ENCODE data around the gene MED28.
A peak's percentile ranks its signal among the peaks of the same experiment; 100 is the strongest.
"Not testable (repeated sequence)": the region's sequence is repeated elsewhere in the genome, so short reads cannot be mapped to it uniquely, and the experiment has no call there.

MED28 gene, protein sequence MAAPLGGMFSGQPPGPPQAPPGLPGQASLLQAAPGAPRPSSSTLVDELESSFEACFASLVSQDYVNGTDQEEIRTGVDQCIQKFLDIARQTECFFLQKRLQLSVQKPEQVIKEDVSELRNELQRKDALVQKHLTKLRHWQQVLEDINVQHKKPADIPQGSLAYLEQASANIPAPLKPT

GRCh38 chr4:17614416-17615299, at the start of gene MED28:
TSS of gene MED28 (plus strand) at chr4:17614641. CDS start at chr4:17614655, 14 bp downstream.
- Histone ChIP-seq H3K27ac (ENCODE audit: low read depth, low read length) (peak within 1 kb of the TSS; percentile 96), H3K4me1 (ENCODE audit: insufficient read depth, low read length) (peaks cover 36% of the 10 kb centered on the region), H3K4me3 (ENCODE audit: low read depth in 1 of 2, low read length in 2 of 2) (peak within 1 kb of the TSS; percentile 66 to 83), H3K36me3 (ENCODE audit: insufficient read depth, low read length) (peaks cover 20% of the 10 kb centered on the region), H3K9me3 (ENCODE audit: low read length) (no peaks in the 10 kb centered on the region), H3K27me3 (ENCODE audit: control insufficient read depth in 1 of 2, insufficient read depth in 2 of 2, low read length in 2 of 2) (no peaks in the 10 kb centered on the region), H3K9ac (ENCODE audit: low read length) (peak within 1 kb of the TSS; percentile 87)

DNA sequence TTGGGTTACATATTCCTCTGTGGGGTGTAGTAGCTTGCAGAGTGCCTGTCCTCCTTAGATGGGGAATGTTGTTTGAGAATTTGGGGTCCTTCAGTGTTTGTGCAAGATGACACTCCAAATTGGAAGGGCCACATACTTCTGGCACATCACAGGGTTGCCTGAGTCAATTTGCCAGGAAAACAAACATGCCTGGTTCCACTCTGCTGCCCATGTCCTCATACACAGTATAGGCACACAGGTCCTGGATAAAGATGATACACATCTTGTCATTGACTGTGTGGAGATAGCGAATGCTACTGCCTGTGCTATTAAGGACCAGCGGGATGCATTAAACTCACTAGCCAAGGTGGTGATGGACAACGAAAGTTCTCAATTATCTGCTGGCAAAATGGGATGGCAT, 48.6 kb upstream of the MED28 start:
- no peaks in the 10 kb centered on the region for H3K27me3 ChIP-seq (ENCODE audit: control insufficient read depth in 1 of 2, insufficient read depth in 2 of 2, low read length in 2 of 2)
- no peaks in the 10 kb centered on the region for H3K36me3 ChIP-seq (ENCODE audit: insufficient read depth, low read length)
- no peaks in the 10 kb centered on the region for H3K9me3 ChIP-seq (ENCODE audit: low read length)
- no peak overlapping the region for H3K4me3 ChIP-seq (ENCODE audit: low read depth in 1 of 2, low read length in 2 of 2)
- H3K27ac ChIP-seq (ENCODE audit: low read depth, low read length), result no peak overlapping the region
- H3K9ac ChIP-seq (ENCODE audit: low read length), result no peak overlapping the region
- H3K4me1 ChIP-seq (ENCODE audit: insufficient read depth, low read length), result no peaks in the 10 kb centered on the region

GRCh38 chr4:17567271-17567670, 47.2 kb upstream of the MED28 start:
- H3K9ac ChIP-seq (ENCODE audit: low read length), result no peak overlapping the region
- H3K36me3 ChIP-seq (ENCODE audit: insufficient read depth, low read length), result no peaks in the 10 kb centered on the region
- no peaks in the 10 kb centered on the region for H3K4me1 ChIP-seq (ENCODE audit: insufficient read depth, low read length)
- H3K27me3 ChIP-seq (ENCODE audit: control insufficient read depth in 1 of 2, insufficient read depth in 2 of 2, low read length in 2 of 2), result no peaks in the 10 kb centered on the region
- H3K9me3 ChIP-seq (ENCODE audit: low read length), result no peaks in the 10 kb centered on the region
- no peak overlapping the region for H3K27ac ChIP-seq (ENCODE audit: low read depth, low read length)
- no peak overlapping the region for H3K4me3 ChIP-seq (ENCODE audit: low read depth in 1 of 2, low read length in 2 of 2)

- Histone ChIP-seq H3K4me3 (ENCODE audit: low read depth in 1 of 2, low read length in 2 of 2) (no peak overlapping the region), H3K36me3 (ENCODE audit: insufficient read depth, low read length) (no peaks in the 10 kb centered on the region), H3K27ac (ENCODE audit: low read depth, low read length) (no peak overlapping the region), H3K4me1 (ENCODE audit: insufficient read depth, low read length) (peaks cover 14% of the 10 kb centered on the region), H3K9ac (ENCODE audit: low read length) (no peak overlapping the region), H3K27me3 (ENCODE audit: control insufficient read depth in 1 of 2, insufficient read depth in 2 of 2, low read length in 2 of 2) (no peaks in the 10 kb centered on the region), H3K9me3 (ENCODE audit: low read length) (no peaks in the 10 kb centered on the region)
These were observed 40.2 kb upstream of the MED28 start for GRCh38 chr4:17574206-17574605.

DNA sequence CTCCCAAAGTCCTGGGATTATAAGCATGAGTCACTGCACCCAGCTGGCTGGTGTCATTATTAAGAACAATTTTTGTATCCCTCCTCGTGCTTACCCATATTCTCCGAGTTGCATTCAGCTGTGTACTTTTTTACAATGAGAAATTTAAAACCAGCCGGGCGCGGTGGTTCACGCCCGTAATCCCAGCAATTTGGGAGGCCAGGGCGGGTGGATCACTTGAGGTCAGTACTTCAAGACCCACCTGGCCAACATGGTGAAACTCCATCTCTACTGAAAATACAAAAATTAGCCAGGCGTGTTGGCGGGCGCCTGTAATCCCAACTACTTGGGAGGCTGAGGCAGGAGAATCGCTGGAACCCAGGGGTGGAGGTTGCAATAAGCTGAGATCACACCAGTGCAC, 39.3 kb upstream of the MED28 start:
- H3K4me1 ChIP-seq (ENCODE audit: insufficient read depth, low read length), result peaks cover 14% of the 10 kb centered on the region
- H3K9me3 ChIP-seq (ENCODE audit: low read length); H3K27ac ChIP-seq (ENCODE audit: low read depth, low read length); H3K9ac ChIP-seq (ENCODE audit: low read length); H3K4me3 ChIP-seq (ENCODE audit: low read depth in 1 of 2, low read length in 2 of 2); H3K36me3 ChIP-seq (ENCODE audit: insufficient read depth, low read length); H3K27me3 ChIP-seq (ENCODE audit: control insufficient read depth in 1 of 2, insufficient read depth in 2 of 2, low read length in 2 of 2): not testable (repeated sequence)

DNA sequence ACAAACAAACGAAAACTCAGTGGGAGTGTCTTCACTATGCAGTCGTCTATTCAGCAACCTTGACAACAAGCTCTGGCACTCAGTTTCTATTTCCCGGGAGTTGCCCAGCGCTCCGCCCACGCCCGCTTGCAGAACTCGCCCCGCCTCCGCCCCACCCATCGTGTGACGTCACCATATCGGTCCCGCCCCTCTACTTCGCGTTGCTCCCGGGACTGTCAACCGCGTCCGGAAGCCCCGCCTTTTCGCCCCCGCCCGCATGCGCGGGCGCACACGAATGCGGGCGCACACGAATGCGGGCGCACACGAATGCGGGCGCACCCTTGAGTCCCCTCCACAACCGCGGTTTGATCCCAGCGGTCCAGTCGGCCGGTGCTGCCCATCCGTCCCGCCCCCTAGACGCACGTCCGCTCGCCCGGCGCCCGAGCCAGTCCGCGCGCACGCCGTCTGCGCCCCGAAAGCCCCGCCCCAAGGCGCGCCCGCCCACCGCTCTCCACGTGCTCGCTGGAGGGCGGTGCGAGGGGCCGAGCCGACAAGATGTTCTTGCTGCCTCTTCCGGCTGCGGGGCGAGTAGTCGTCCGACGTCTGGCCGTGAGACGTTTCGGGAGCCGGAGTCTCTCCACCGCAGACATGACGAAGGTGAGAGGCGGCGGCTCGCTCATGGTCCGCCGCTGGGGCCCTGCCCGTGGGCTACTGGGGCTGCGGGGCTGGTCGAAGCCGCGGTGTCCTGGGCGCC, 37.3 kb upstream of the MED28 start, which contains the start of gene LAP3:
LAP3 (plus strand) TSS at position 267 of the 733 bp plus-strand sequence; CDS start at position 535, 268 bp downstream.
- peaks cover 14% of the 10 kb centered on the region for H3K4me1 ChIP-seq (ENCODE audit: insufficient read depth, low read length)
- no peaks in the 10 kb centered on the region for H3K9me3 ChIP-seq (ENCODE audit: low read length)
- no peaks in the 10 kb centered on the region for H3K27me3 ChIP-seq (ENCODE audit: control insufficient read depth in 1 of 2, insufficient read depth in 2 of 2, low read length in 2 of 2)
- H3K36me3 ChIP-seq (ENCODE audit: insufficient read depth, low read length), result peaks cover 15% of the 10 kb centered on the region
- H3K27ac ChIP-seq (ENCODE audit: low read depth, low read length), result peak within 1 kb of the TSS; percentile 100
- peak within 1 kb of the TSS; percentile 1 for H3K9ac ChIP-seq (ENCODE audit: low read length)
- peak within 1 kb of the TSS; percentile 84 to 96 for H3K4me3 ChIP-seq (ENCODE audit: low read depth in 1 of 2, low read length in 2 of 2)

DNA sequence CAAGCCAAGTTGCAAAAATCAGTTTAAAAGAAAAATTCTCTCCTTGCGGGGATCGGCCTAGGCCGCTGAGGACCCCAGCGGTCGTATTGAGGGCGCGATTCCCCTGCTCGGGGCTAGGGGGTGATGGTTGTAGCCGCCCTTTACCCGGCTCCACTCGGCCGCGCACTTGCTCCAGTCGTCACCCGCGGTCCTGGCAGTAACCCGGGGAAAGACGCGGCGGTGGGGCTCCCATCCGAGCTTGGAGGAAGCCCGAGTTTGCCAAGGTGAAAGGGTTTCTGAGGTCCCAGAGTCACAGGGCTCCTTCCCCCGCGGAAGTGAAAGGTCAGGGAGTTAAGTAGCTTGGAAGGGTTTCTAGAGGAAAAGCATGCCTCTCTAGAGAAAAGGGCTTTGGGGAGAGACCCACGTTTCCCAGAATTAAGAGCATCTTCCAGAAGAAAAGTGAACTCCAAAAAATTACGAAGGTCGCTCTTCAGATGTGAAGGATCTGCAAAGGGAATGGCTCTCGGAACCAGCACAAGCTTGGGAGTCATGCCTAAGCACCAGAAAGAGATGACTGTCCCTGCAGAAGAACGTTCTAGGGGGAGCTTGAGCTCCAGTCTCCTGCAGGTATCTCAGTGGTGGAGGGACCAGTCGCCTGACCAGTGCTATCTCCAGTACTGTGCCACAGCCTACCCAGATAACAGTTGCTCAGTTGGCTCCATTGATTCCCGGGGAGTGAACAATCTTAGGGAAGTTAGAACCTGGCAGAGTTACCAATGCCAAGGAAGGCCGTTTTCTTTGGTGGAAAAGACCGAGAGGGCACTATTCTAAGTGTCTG, 36.6 kb upstream of the MED28 start:
- Histone ChIP-seq H3K36me3 (ENCODE audit: insufficient read depth, low read length) (peaks cover 21% of the 10 kb centered on the region), H3K4me3 (ENCODE audit: low read depth in 1 of 2, low read length in 2 of 2) (peak overlapping the region; percentile 84 to 96), H3K9me3 (ENCODE audit: low read length) (no peaks in the 10 kb centered on the region), H3K4me1 (ENCODE audit: insufficient read depth, low read length) (peaks cover 14% of the 10 kb centered on the region), H3K27ac (ENCODE audit: low read depth, low read length) (peak overlapping the region; percentile 100), H3K27me3 (ENCODE audit: control insufficient read depth in 1 of 2, insufficient read depth in 2 of 2, low read length in 2 of 2) (no peaks in the 10 kb centered on the region), H3K9ac (ENCODE audit: low read length) (peak overlapping the region; percentile 1)

DNA sequence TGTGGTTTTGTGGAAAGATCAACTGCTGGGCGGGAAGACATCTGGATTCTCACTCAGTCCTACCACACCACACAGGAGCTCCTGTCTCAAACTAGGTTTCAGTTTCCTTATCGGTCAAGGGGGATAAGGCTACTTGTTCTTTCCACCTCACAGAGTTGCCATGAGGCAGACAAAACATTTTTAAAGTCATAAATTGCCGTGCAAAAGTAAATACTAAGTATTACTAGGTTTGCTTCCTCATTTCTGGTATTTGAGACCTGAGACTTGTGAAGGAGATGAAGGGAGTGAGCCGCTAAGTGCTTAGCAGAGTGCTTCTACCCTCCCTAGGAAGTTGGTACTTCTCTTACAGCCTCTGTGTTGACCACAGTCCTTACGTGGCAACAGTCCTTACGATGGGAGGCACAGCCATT, 36.0 kb upstream of the MED28 start:
- Histone ChIP-seq H3K27ac (ENCODE audit: low read depth, low read length) (peak overlapping the region; percentile 100), H3K4me1 (ENCODE audit: insufficient read depth, low read length) (peaks cover 14% of the 10 kb centered on the region), H3K27me3 (ENCODE audit: control insufficient read depth in 1 of 2, insufficient read depth in 2 of 2, low read length in 2 of 2) (no peaks in the 10 kb centered on the region), H3K4me3 (ENCODE audit: low read depth in 1 of 2, low read length in 2 of 2) (peak overlapping the region in 1 of 2 donors; percentile 84), H3K9ac (ENCODE audit: low read length) (peak overlapping the region; percentile 1), H3K36me3 (ENCODE audit: insufficient read depth, low read length) (peaks cover 27% of the 10 kb centered on the region), H3K9me3 (ENCODE audit: low read length) (no peaks in the 10 kb centered on the region)

- peaks cover 14% of the 10 kb centered on the region for H3K4me1 ChIP-seq (ENCODE audit: insufficient read depth, low read length)
- peaks cover 52% of the 10 kb centered on the region for H3K36me3 ChIP-seq (ENCODE audit: insufficient read depth, low read length)
- no peaks in the 10 kb centered on the region for H3K9me3 ChIP-seq (ENCODE audit: low read length)
- no peak overlapping the region for H3K9ac ChIP-seq (ENCODE audit: low read length)
- no peak overlapping the region for H3K4me3 ChIP-seq (ENCODE audit: low read depth in 1 of 2, low read length in 2 of 2)
- no peak overlapping the region for H3K27ac ChIP-seq (ENCODE audit: low read depth, low read length)
- H3K27me3 ChIP-seq (ENCODE audit: control insufficient read depth in 1 of 2, insufficient read depth in 2 of 2, low read length in 2 of 2), result no peaks in the 10 kb centered on the region
These were observed 33.5 kb upstream of the MED28 start for GRCh38 chr4:17580969-17581368.

- peaks cover 64% of the 10 kb centered on the region for H3K36me3 ChIP-seq (ENCODE audit: insufficient read depth, low read length)
- no peaks in the 10 kb centered on the region for H3K27me3 ChIP-seq (ENCODE audit: control insufficient read depth in 1 of 2, insufficient read depth in 2 of 2, low read length in 2 of 2)
- H3K27ac ChIP-seq (ENCODE audit: low read depth, low read length), result no peak overlapping the region
- no peak overlapping the region for H3K4me3 ChIP-seq (ENCODE audit: low read depth in 1 of 2, low read length in 2 of 2)
- H3K9ac ChIP-seq (ENCODE audit: low read length), result no peak overlapping the region
- H3K4me1 ChIP-seq (ENCODE audit: insufficient read depth, low read length), result peaks cover 9% of the 10 kb centered on the region
- no peaks in the 10 kb centered on the region for H3K9me3 ChIP-seq (ENCODE audit: low read length)
These were observed 31.2 kb upstream of the MED28 start for GRCh38 chr4:17583276-17583675.

Measured in muscle layer of colon (tissue), 2 donors.